K562 (cell line): Measurements from ENCODE around the gene CD276. TPM values are rescaled to one million over a fixed set of nuclear protein-coding genes. Genes with fewer than 3 reads are reported as not detected.

Experiments
- ATAC-seq: fragments of 200-7000 bp; cut with Tn5 transposase; 3 replicates; pipeline ENCODE4 v1.9.1; 2020; ENCODE audit warnings: moderate library complexity
- BruUV-seq: library from RNA; stranded (reverse); fragments of 400-500 nt; replicated peaks from 2 replicates; lab custom pipeline; 2021; lab: Mats Ljungman, UMichigan
- CTCF ChIA-PET: fragments of 300-600 bp; formaldehyde crosslinking; extraction: SDS; loops from one replicate; lab custom pipeline; 2021; ENCODE audit warnings: low intra/inter-chr PET ratio; lab: Yijun Ruan, JAX
- POLR2A ChIA-PET: fragments of 300-600, 350-650 bp; sonication (Branson Sonifier 250); formaldehyde crosslinking; extraction: SDS; loops from one replicate; lab custom pipeline; 2021; ENCODE audit warnings: antibody characterized with exemption, inconsistent platforms; lab: Yijun Ruan, JAX
- DNase-seq, 4 experiments: peaks; one replicate each; pipeline versions ENCODE4 v3.0.0 to v3.0.0-alpha.2; 2011 to 2018; ENCODE audit warnings: low spot score in 3 of 4, mixed read lengths in 3 of 4; ENCODE audit errors: extremely low read depth in 1 of 4
- FAIRE-seq: peaks from 2 replicates; lab custom pipeline; 2011; peaks lifted over from hg19 to GRCh38; lab: Jason Lieb, UNC
- H2AFZ ChIP-seq: 2 replicates; pipeline ENCODE4 v1.6.0; 2011; ENCODE audit warnings: low read depth, low read length, control low read depth, inconsistent platforms
- H3K27ac ChIP-seq: fragments of 200-600 bp; 3 replicates; pipeline ENCODE4 v1.8.0; 2011; ENCODE audit warnings: low read depth, mild to moderate bottlenecking, control low read depth, inconsistent platforms, low read length, moderate library complexity, mixed read lengths; ENCODE audit errors: extremely low read depth
- H3K27me3 ChIP-seq, 2 experiments: fragments of 300-600 bp in 1 of 2; 2 replicates in 1 of 2; 3 replicates in 1 of 2; pipeline versions ENCODE4 v1.6.0 to v1.8.0; 2011; ENCODE audit warnings: inconsistent platforms in 2 of 2, low read length in 2 of 2, mild to moderate bottlenecking in 1 of 2, mixed read lengths in 1 of 2, moderate library complexity in 1 of 2; ENCODE audit not compliant: control insufficient read depth in 2 of 2, insufficient read depth in 2 of 2
- H3K36me3 ChIP-seq: fragments of 300-600 bp; 3 replicates; pipeline ENCODE4 v1.8.0; 2011; ENCODE audit warnings: mild to moderate bottlenecking, low read length, inconsistent platforms; ENCODE audit not compliant: control insufficient read depth, insufficient read depth
- H3K4me1 ChIP-seq, 2 experiments: fragments of 200-600 bp in 1 of 2; replicated peaks in 1 of 2; 2 replicates in 1 of 2; 3 replicates in 1 of 2; pipeline versions ENCODE4 v1.5.1 to v1.8.0; 2011; ENCODE audit warnings: inconsistent platforms in 2 of 2, low read length in 2 of 2, mild to moderate bottlenecking in 1 of 2, mixed read lengths in 1 of 2, moderate library complexity in 1 of 2; ENCODE audit not compliant: control insufficient read depth in 2 of 2, insufficient read depth in 2 of 2
- H3K4me2 ChIP-seq: 2 replicates; pipeline ENCODE4 v1.6.1; 2011; ENCODE audit warnings: low read length, control low read depth, inconsistent platforms, mixed read lengths; ENCODE audit not compliant: insufficient read depth
- H3K4me3 ChIP-seq: fragments of 200-600 bp; sonication (generic), shearing (Covaris generic); 2 replicates; pipeline ENCODE4 v1.5.1; 2016; ENCODE audit warnings: control low read depth, inconsistent platforms
- H3K79me2 ChIP-seq: fragments of 200-600 bp; 3 replicates; pipeline ENCODE4 v1.8.0; 2011; ENCODE audit warnings: low read length, inconsistent platforms; ENCODE audit not compliant: control insufficient read depth, insufficient read depth
- H3K9ac ChIP-seq, 2 experiments: 2 replicates each; pipeline versions ENCODE4 v1.6.0 to v1.6.1; 2011; ENCODE audit warnings: low read depth in 2 of 2, low read length in 2 of 2, control low read depth in 1 of 2, inconsistent platforms in 1 of 2, mild to moderate bottlenecking in 1 of 2, mixed read lengths in 1 of 2; ENCODE audit not compliant: insufficient read depth in 1 of 2
- H3K9me1 ChIP-seq: one replicate; pipeline ENCODE4 v1.6.0; 2011; ENCODE audit warnings: inconsistent platforms, mild to moderate bottlenecking, low read length, moderate library complexity; ENCODE audit not compliant: control insufficient read depth, insufficient read depth
- H3K9me3 ChIP-seq: replicated peaks from 2 replicates; pipeline ENCODE4 v1.5.1; 2011; ENCODE audit warnings: low read depth, low read length, inconsistent platforms; ENCODE audit not compliant: control insufficient read depth, insufficient read depth
- H4K20me1 ChIP-seq: replicated peaks from 2 replicates; pipeline ENCODE4 v1.6.1; 2011; ENCODE audit warnings: low read length, inconsistent platforms, mixed read lengths; ENCODE audit not compliant: control insufficient read depth, insufficient read depth
- KDM5B ChIP-seq: fragments of 200-600 bp; sonication (generic); IDR thresholded peaks from 2 replicates; pipeline ENCODE4 v1.6.1; 2012; ENCODE audit warnings: low read depth, mild to moderate bottlenecking, moderate library complexity, low read length, control low read depth, inconsistent platforms; ENCODE audit not compliant: insufficient replicate concordance
- NEUROD1 ChIP-seq: fragments of 150-350 bp; IDR thresholded peaks from 2 replicates; pipeline ENCODE4 v1.6.1; 2014; ENCODE audit warnings: borderline replicate concordance, low read length, low read depth; ENCODE audit not compliant: partially characterized antibody
- PCBP1 ChIP-seq: fragments of 200-400 bp; formaldehyde crosslinking; IDR thresholded peaks from 2 replicates; pipeline ENCODE4 v1.6.1; 2018; ENCODE audit warnings: mild to moderate bottlenecking, low read depth, low read length; ENCODE audit not compliant: poor library complexity, severe bottlenecking
- PHB2 ChIP-seq: fragments of 450-650 bp; IDR thresholded peaks from 2 replicates; pipeline ENCODE4 v1.6.1; 2017; ENCODE audit warnings: low read depth
- WGBS: fragments of 100-300 bp; shearing (Covaris generic); methylation state at CpG from one replicate; pipeline ENCODE4 v1.1.6; 2016; ENCODE audit warnings: low coverage, mixed read lengths; ENCODE audit not compliant: insufficient coverage; ENCODE audit errors: missing lambda C conversion rate; 5-methylcytosine and 5-hydroxymethylcytosine counted together
- in situ Hi-C: fragments of 300-500 bp; cut with MboI; formaldehyde crosslinking; loops from 4 replicates; pipeline ENCODE4 v1.15.0; 2018; ENCODE audit warnings: inconsistent platforms, mixed read lengths
- intact Hi-C: fragments of 100-400 bp; cut with micrococcal nuclease; formaldehyde crosslinking; loops from 2 replicates; pipeline ENCODE4 v1.14.2; 2022
- polyA plus RNA-seq, 8 experiments: library from polyadenylated mRNA; depleted of rRNA in 4 of 8; stranded (reverse) in 5 of 8; unstranded in 3 of 8; fragments of >200 nt; fragmentation: Nextera tagmentation in 2 of 8; fragmentation: Illumina TruSeq in 1 of 8; extraction: Ambion mirVana in 2 of 8; extraction: Trizol in 1 of 8; gene quantifications; 2 replicates each; pipeline versions ENCODE4 v1.2.1 to v1.2.3, GENCODE V29; 2011 to 2014; ENCODE audit warnings: inconsistent platforms in 1 of 8, missing spikeins in 1 of 8
- total RNA-seq, 7 experiments: library from RNA; depleted of rRNA in 6 of 7; stranded (reverse); fragments of >200 nt in 6 of 7; fragmentation: Illumina TruSeq in 2 of 7; extraction: Trizol in 2 of 7; gene quantifications; 2 replicates each; pipeline versions ENCODE4 v1.2.1 to v1.2.3, GENCODE V29; 2011 to 2021; ENCODE audit warnings: low replicate concordance in 1 of 7
- TF ChIP-seq, protein P1 (sequence below): fragments of 250-450 bp; sonication (Bioruptor Pico); IDR thresholded peaks from 2 replicates; pipeline ENCODE4 v1.4.0; 2020; ENCODE audit warnings: borderline replicate concordance
- TF ChIP-seq, protein P2 (sequence below), 3 experiments: fragments of 200-800 bp in 1 of 3; sonication (Bioruptor generic) in 1 of 3; sonication (generic) in 1 of 3; formaldehyde crosslinking in 1 of 3; IDR thresholded peaks; 2 replicates each; pipeline versions ENCODE4 v1.6.1 to v1.8.0; 2016 to 2022; ENCODE audit warnings: mild to moderate bottlenecking in 2 of 3, missing compliant biosample characterization in 2 of 3, missing genetic modification characterization in 2 of 3, missing genetic modification reagents in 1 of 3

CD276 gene
- total and polyA plus RNA-seq, 9 of the 15 experiments (the other 6 are each of a cell fraction or from before 2014, with no cell fraction given), result 0.11 to 3.6 (median 2.3) TPM

DNA sequence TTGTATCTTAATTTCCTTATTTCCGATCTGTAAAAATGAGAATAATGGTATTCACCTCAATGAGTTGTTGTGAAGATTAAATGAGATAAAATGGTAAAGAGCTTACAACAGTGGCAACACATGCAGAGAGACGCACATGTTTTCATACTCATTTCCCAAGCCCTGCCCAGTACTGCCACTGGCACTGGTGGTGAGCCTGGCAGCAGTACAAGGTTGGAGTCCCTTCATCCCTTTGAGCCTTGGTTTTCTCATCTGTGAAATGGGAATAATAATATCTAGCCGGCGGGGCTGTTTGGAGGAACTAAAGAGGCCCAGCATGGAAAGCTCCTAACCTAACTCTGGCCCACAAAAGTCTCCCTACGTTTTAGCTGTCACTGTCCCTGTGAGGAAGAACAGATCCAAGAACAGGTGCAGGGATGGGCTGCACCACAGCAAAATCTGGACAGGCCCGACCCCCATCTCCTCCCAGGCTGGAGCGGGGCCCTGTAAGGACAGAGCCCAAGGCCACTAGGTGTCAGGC is 866 bp upstream of the CD276 start (continued):
- TF ChIP-seq, protein P1, sequence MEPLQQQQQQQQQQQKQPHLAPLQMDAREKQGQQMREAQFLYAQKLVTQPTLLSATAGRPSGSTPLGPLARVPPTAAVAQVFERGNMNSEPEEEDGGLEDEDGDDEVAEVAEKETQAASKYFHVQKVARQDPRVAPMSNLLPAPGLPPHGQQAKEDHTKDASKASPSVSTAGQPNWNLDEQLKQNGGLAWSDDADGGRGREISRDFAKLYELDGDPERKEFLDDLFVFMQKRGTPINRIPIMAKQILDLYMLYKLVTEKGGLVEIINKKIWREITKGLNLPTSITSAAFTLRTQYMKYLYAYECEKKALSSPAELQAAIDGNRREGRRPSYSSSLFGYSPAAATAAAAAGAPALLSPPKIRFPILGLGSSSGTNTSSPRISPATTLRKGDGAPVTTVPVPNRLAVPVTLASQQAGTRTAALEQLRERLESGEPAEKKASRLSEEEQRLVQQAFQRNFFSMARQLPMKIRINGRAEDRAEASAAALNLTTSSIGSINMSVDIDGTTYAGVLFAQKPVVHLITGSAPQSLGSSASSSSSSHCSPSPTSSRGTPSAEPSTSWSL, result no peak
- no peak for TF ChIP-seq NEUROD1

DNA sequence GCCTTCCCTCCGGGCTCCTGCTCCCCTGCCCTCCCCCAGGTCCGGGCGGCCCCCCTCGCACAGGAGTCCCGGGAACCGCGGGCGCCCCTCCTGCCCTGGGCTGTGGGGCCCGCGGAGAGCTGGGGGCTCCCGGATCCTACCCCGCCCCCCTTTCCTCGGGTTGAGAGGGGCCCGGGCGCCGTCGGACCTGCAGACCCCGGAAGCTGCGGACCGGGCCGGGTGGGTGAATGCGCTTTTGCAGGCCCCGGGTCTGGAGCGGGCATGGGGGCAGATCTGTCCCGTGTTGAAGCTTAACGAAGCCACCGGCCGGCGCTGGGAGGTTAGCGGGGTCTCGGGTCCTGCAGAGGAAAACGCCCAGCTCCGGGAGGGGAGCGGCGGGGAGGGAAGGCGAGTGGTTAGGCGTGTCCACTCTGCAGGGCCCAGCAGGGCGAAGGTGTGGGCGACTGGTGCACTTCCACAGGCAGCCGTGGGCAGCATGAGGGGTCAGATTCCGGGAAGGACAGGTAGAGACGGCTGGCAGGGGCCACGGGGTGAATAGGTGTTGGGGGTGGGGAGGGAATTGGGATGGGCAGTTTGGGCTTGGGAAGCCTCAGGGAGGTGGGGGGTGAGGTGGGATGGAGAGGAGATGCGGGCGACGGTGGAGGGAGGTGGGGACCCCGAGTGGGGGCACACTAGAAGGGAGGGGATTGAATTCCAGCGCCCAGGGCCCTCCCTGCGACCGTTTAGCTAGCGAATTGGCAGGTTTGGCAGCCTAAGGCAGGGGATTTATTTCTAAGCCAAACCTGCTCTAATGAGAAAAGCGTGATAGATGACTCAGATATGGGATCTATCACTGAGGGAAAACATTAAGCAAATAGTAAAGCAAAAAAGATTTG is 635 bp downstream of the CD276 start:
- ChIA-PET POLR2A (no interaction called here), CTCF (no interaction called here)
- Histone ChIP-seq H2AFZ (peak overlapping the region; percentile 35; the same call in 1 of the 2 replicates), H3K27me3 (peaks cover 18 to 33% of the 10 kb centered on the region in 2 experiments; a peak in 4 of 5 replicates), H4K20me1 (peaks cover 11% of the 10 kb centered on the region), H3K36me3 (no peaks in the 10 kb centered on the region), H3K9ac (peak overlapping the region in 1 of 2 experiments; percentile 76; a peak in 2 of 4 replicates), H3K9me3 (no peaks in the 10 kb centered on the region), H3K4me2 (peak overlapping the region; percentile 35; the same call in 1 of the 2 replicates), H3K79me2 (no peaks in the 10 kb centered on the region), H3K4me1 (peaks cover 5 to 16% of the 10 kb centered on the region in 2 experiments; a peak in 4 of 5 replicates), H3K27ac (no peak overlapping the region), H3K9me1 (no peaks in the 10 kb centered on the region), H3K4me3 (peak overlapping the region; percentile 36)
- BruUV-seq, result no TSS peak
- in situ Hi-C loops, result no loop called here
- intact Hi-C loops, result no loop called here
- DNase-seq (peak in 2 of 4 experiments; percentile 21 to 25), ATAC-seq (no peak), FAIRE-seq (no peak)
- WGBS, result 16% methylated on average over 22 of the region's 52 CpGs
- TF ChIP-seq, protein P2, sequence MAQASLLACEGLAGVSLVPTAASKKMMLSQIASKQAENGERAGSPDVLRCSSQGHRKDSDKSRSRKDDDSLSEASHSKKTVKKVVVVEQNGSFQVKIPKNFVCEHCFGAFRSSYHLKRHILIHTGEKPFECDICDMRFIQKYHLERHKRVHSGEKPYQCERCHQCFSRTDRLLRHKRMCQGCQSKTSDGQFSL (CRISPR knock-in tag; IDR thresholded peaks at IDR 0.05), result no peak
- TF ChIP-seq, protein P2 (tag; IDR thresholded peaks at IDR 0.05), result peak in 1 of 2 experiments; percentile 53; a peak in 1 of 4 replicates
- TF ChIP-seq PHB2, result no peak
- peak; percentile 22 for TF ChIP-seq KDM5B
- TF ChIP-seq PCBP1, result peak; percentile 45
